IMR-90 (cell line): ENCODE results near the gene ST7. TPM values are rescaled to one million over a fixed set of nuclear protein-coding genes. Genes with fewer than 3 reads are reported as not detected.

Experiments
- ATAC-seq: fragments of 200-7000 bp; cut with Tn5 transposase; 2 replicates; pipeline ENCODE4 v1.9.1; 2020; ENCODE audit warnings: low read depth, mild to moderate bottlenecking, moderate library complexity
- BruUV-seq: library from RNA; stranded (reverse); fragments of 400-500 nt; replicated peaks from 2 replicates; lab custom pipeline; 2021; lab: Mats Ljungman, UMichigan
- CTCF ChIA-PET: fragments of 300-600 bp; formaldehyde crosslinking; extraction: SDS; loops from one replicate; lab custom pipeline; 2021; ENCODE audit warnings: antibody characterized with exemption; lab: Yijun Ruan, JAX
- POLR2A ChIA-PET: fragments of 300-600 bp; sonication (Branson Sonifier 250); formaldehyde crosslinking; loops from one replicate; lab custom pipeline; 2022; ENCODE audit warnings: antibody characterized with exemption; ENCODE audit not compliant: unreplicated experiment; lab: Charles Lee
- DNase-seq: peaks from one replicate; pipeline ENCODE4 v3.0.0; 2013
- H2AFZ ChIP-seq: replicated peaks from 2 replicates; pipeline ENCODE3; 2013; ENCODE audit warnings: low read length, mild to moderate bottlenecking; ENCODE audit not compliant: poor library complexity
- H2AK5ac ChIP-seq: 2 replicates; pipeline ENCODE4 v1.6.1; 2013; ENCODE audit warnings: low read depth, low read length, inconsistent platforms
- H2AK9ac ChIP-seq: replicated peaks from 2 replicates; pipeline ENCODE3; 2013; ENCODE audit warnings: mild to moderate bottlenecking, low read depth, low read length, moderate library complexity; ENCODE audit not compliant: poor library complexity
- H2BK120ac ChIP-seq: 2 replicates; pipeline ENCODE4 v1.6.1; 2013; ENCODE audit warnings: low read depth, low read length, inconsistent platforms
- H2BK15ac ChIP-seq: 3 replicates; pipeline ENCODE4 v1.6.1; 2013; ENCODE audit warnings: low read depth, low read length, inconsistent platforms
- H2BK20ac ChIP-seq: 2 replicates; pipeline ENCODE4 v1.6.1; 2013; ENCODE audit warnings: low read depth, mild to moderate bottlenecking, inconsistent platforms, low read length, moderate library complexity
- H2BK5ac ChIP-seq: 2 replicates; pipeline ENCODE4 v1.6.1; 2013; ENCODE audit warnings: mild to moderate bottlenecking, low read depth, low read length, inconsistent platforms; ENCODE audit not compliant: poor library complexity, severe bottlenecking
- H3K14ac ChIP-seq: replicated peaks from 2 replicates; pipeline ENCODE4 v1.6.1; 2013; ENCODE audit warnings: low read depth, low read length, inconsistent platforms
- H3K18ac ChIP-seq: 2 replicates; pipeline ENCODE4 v1.6.1; 2013; ENCODE audit warnings: low read depth, low read length, control low read depth
- H3K23ac ChIP-seq: 2 replicates; pipeline ENCODE4 v1.6.1; 2013; ENCODE audit warnings: low read depth, low read length, inconsistent platforms
- H3K27ac ChIP-seq: 2 replicates; pipeline ENCODE4 v1.5.1; 2013; ENCODE audit warnings: mild to moderate bottlenecking, control low read depth, low read length; ENCODE audit not compliant: insufficient read depth
- H3K27me3 ChIP-seq: 2 replicates; pipeline ENCODE4 v1.6.1; 2013; ENCODE audit warnings: low read length; ENCODE audit not compliant: control insufficient read depth, insufficient read depth
- H3K36me3 ChIP-seq: 2 replicates; pipeline ENCODE4 v1.6.1; 2013; ENCODE audit warnings: low read length, mixed read lengths; ENCODE audit not compliant: control insufficient read depth, insufficient read depth
- H3K4ac ChIP-seq: 2 replicates; pipeline ENCODE4 v1.6.1; 2013; ENCODE audit warnings: low read depth, low read length, inconsistent platforms
- H3K4me1 ChIP-seq: 2 replicates; pipeline ENCODE4 v1.6.1; 2013; ENCODE audit warnings: low read length, mixed read lengths; ENCODE audit not compliant: control insufficient read depth, insufficient read depth
- H3K4me2 ChIP-seq: 2 replicates; pipeline ENCODE4 v1.6.1; 2013; ENCODE audit warnings: low read depth, mild to moderate bottlenecking, control low read depth, low read length, moderate library complexity
- H3K4me3 ChIP-seq: 2 replicates; pipeline ENCODE4 v1.5.1; 2013; ENCODE audit warnings: low read depth, mild to moderate bottlenecking, control low read depth, low read length, moderate library complexity; ENCODE audit not compliant: insufficient read depth
- H3K56ac ChIP-seq: 2 replicates; pipeline ENCODE4 v1.6.1; 2013; ENCODE audit warnings: low read length, inconsistent platforms; ENCODE audit not compliant: insufficient read depth; ENCODE audit errors: extremely low read depth
- H3K79me1 ChIP-seq, 2 experiments: 2 replicates each; pipeline ENCODE4 v1.6.1; 2013; ENCODE audit warnings: low read length in 2 of 2, inconsistent platforms in 1 of 2, low read depth in 1 of 2
- H3K9ac ChIP-seq: 2 replicates; pipeline ENCODE4 v1.6.1; 2013; ENCODE audit warnings: low read depth, low read length, control low read depth
- H3K9me1 ChIP-seq: 2 replicates; pipeline ENCODE4 v1.6.1; 2013; ENCODE audit warnings: low read length, inconsistent platforms; ENCODE audit not compliant: insufficient read depth
- H3K9me3 ChIP-seq: 2 replicates; pipeline ENCODE4 v1.6.1; 2013; ENCODE audit warnings: low read length; ENCODE audit not compliant: control insufficient read depth, insufficient read depth
- H4K20me1 ChIP-seq: 2 replicates; pipeline ENCODE4 v1.6.1; 2013; ENCODE audit warnings: low read length, inconsistent platforms; ENCODE audit not compliant: insufficient read depth
- H4K5ac ChIP-seq: 2 replicates; pipeline ENCODE4 v1.6.1; 2013; ENCODE audit warnings: mild to moderate bottlenecking, low read depth, low read length, control low read depth
- H4K8ac ChIP-seq, 2 experiments: 2 replicates each; pipeline ENCODE4 v1.6.1; 2013; ENCODE audit warnings: low read depth in 2 of 2, low read length in 2 of 2, control low read depth in 1 of 2, inconsistent platforms in 1 of 2
- H4K91ac ChIP-seq: 2 replicates; pipeline ENCODE4 v1.6.1; 2013; ENCODE audit warnings: low read depth, low read length, inconsistent platforms; ENCODE audit not compliant: insufficient read depth
- BHLHE40 ChIP-seq: fragments of 150-350 bp; IDR thresholded peaks from 2 replicates; pipeline ENCODE4 v1.6.1; 2016; ENCODE audit warnings: mild to moderate bottlenecking, low read depth, low read length
- CEBPB ChIP-seq: IDR thresholded peaks from 2 replicates; pipeline ENCODE4 v1.6.1; 2012; ENCODE audit warnings: low read depth, low read length, improper control_type of control experiment
- CHD1 ChIP-seq: IDR thresholded peaks from 2 replicates; pipeline ENCODE4 v1.6.1; 2012; ENCODE audit warnings: low read depth, low read length, improper control_type of control experiment
- CTCF ChIP-seq: conservative IDR thresholded peaks from 2 replicates; pipeline ENCODE4 v1.5.1; 2012; ENCODE audit warnings: mild to moderate bottlenecking, low read depth, low read length, improper control_type of control experiment
- ELK1 ChIP-seq: fragments of 150-350 bp; IDR thresholded peaks from 2 replicates; pipeline ENCODE4 v1.6.1; 2016; ENCODE audit warnings: low read depth, mild to moderate bottlenecking, low read length, moderate library complexity, borderline replicate concordance
- FOS ChIP-seq: fragments of 150-350 bp; IDR thresholded peaks from 2 replicates; pipeline ENCODE4 v1.6.1; 2016; ENCODE audit warnings: low read depth, low read length
- MAFK ChIP-seq: IDR thresholded peaks from 2 replicates; pipeline ENCODE4 v1.6.1; 2012; ENCODE audit warnings: low read depth, low read length, improper control_type of control experiment
- MAZ ChIP-seq: IDR thresholded peaks from 2 replicates; pipeline ENCODE4 v1.6.1; 2012; ENCODE audit warnings: low read depth, mild to moderate bottlenecking, low read length, improper control_type of control experiment, moderate library complexity, borderline replicate concordance
- MXI1 ChIP-seq: IDR thresholded peaks from 2 replicates; pipeline ENCODE4 v1.6.1; 2012; ENCODE audit warnings: low read depth, mild to moderate bottlenecking, low read length, moderate library complexity, borderline replicate concordance
- NFE2L2 ChIP-seq: fragments of 150-350 bp; IDR thresholded peaks from 2 replicates; pipeline ENCODE4 v1.6.1; 2016; ENCODE audit warnings: low read depth, mild to moderate bottlenecking, low read length
- POLR2A ChIP-seq: IDR thresholded peaks from 2 replicates; pipeline ENCODE4 v1.6.1; 2012; ENCODE audit warnings: mild to moderate bottlenecking, low read depth, low read length
- RAD21 ChIP-seq: IDR thresholded peaks from 2 replicates; pipeline ENCODE4 v1.6.1; 2012; ENCODE audit warnings: low read length, improper control_type of control experiment
- RCOR1 ChIP-seq: IDR thresholded peaks from 2 replicates; pipeline ENCODE4 v1.6.1; 2012; ENCODE audit warnings: mild to moderate bottlenecking, low read length, improper control_type of control experiment; ENCODE audit not compliant: insufficient replicate concordance
- RFX5 ChIP-seq: IDR thresholded peaks from 2 replicates; pipeline ENCODE4 v1.8.0; 2012; ENCODE audit warnings: low read depth, mild to moderate bottlenecking, low read length, moderate library complexity
- SMC3 ChIP-seq: fragments of 150-350 bp; IDR thresholded peaks from 2 replicates; pipeline ENCODE4 v1.6.1; 2016; ENCODE audit warnings: low read depth, mild to moderate bottlenecking, antibody characterized with exemption, low read length, moderate library complexity
- USF2 ChIP-seq: fragments of 150-350 bp; IDR thresholded peaks from 2 replicates; pipeline ENCODE4 v1.6.1; 2017; ENCODE audit warnings: mild to moderate bottlenecking, antibody characterized with exemption, low read length, low read depth
- WGBS, 2 experiments: methylation state at CpG; one replicate each; pipeline versions ENCODE4 v1.1.5 to v1.1.7; 2013; ENCODE audit warnings: missing lambda C conversion rate in 2 of 2; ENCODE audit not compliant: insufficient read length in 1 of 2; ENCODE audit errors: extremely low coverage in 2 of 2; 5-methylcytosine and 5-hydroxymethylcytosine counted together
- dilution Hi-C: fragments of 300-500 bp; cut with HindIII; formaldehyde crosslinking; loops from one replicate; pipeline ENCODE4 v1.14.3; 2018; ENCODE audit warnings: low sequenced_read_pairs; ENCODE audit not compliant: unreplicated experiment
- in situ Hi-C: fragments of 300-500 bp; cut with MboI; formaldehyde crosslinking; loops from 3 replicates; pipeline ENCODE4 v1.14.3; 2019; ENCODE audit warnings: low sequenced_read_pairs, inconsistent platforms, mixed read lengths
- intact Hi-C: fragments of 100-400 bp; cut with micrococcal nuclease; formaldehyde crosslinking; loops from 2 replicates; pipeline ENCODE4 v1.10.0; 2022
- polyA plus RNA-seq, 3 experiments: library from polyadenylated mRNA; depleted of rRNA; stranded (reverse); fragments of >200 nt; gene quantifications; 2 replicates each; pipeline ENCODE4 v1.2.3, GENCODE V29; 2012; ENCODE audit warnings: low replicate concordance in 1 of 3
- total RNA-seq: library from RNA; depleted of rRNA; stranded (reverse); fragments of >200 nt; gene quantifications from 2 replicates; pipeline ENCODE4 v1.2.3, GENCODE V29; 2012

ST7 gene
- total and polyA plus RNA-seq, 2 of the 4 experiments (the other 2 are of a cell fraction): 18.6 to 26.0 TPM

- H2BK120ac ChIP-seq: peak overlapping the region; percentile 79
- H2AFZ ChIP-seq: no peak overlapping the region
- H3K56ac ChIP-seq: 0 out of 2 replicates have a peak overlapping the region, but pooled peaks have one; percentile 52
- intact Hi-C loops (no loop called here), dilution Hi-C loops (no loop called here), in situ Hi-C loops (no loop called here)
- peak overlapping the region; percentile 65; the same call in 1 of the 3 replicates for H2BK15ac ChIP-seq
- WGBS, 2 experiments: no CpG with 5 or more reads among the region's 2 CpGs
- DNase-seq: no peak
- peak overlapping the region; percentile 86 for H3K14ac ChIP-seq
- H3K4me1 ChIP-seq: peaks cover 2% of the 10 kb centered on the region; the same call in 1 of the 2 replicates
- peak overlapping the region; percentile 95 for H2BK5ac ChIP-seq
- H3K36me3 ChIP-seq: no peaks in the 10 kb centered on the region
- H4K5ac ChIP-seq: no peak overlapping the region
- H3K4ac ChIP-seq: peak overlapping the region; percentile 24
- peak; percentile 54 for ATAC-seq
- H2AK9ac ChIP-seq: no peak overlapping the region
- H3K9me3 ChIP-seq: no peaks in the 10 kb centered on the region
- no TSS peak for BruUV-seq
- peak overlapping the region; percentile 95; the same call in 1 of the 2 replicates for H3K18ac ChIP-seq
- H3K9me1 ChIP-seq: no peaks in the 10 kb centered on the region; the same call in 1 of the 2 replicates
- no peak for TF ChIP-seq NFE2L2
- TF ChIP-seq MAFK: no peak
- no peak for TF ChIP-seq MXI1
- no peak for TF ChIP-seq RAD21
- no peak for TF ChIP-seq ELK1
- TF ChIP-seq MAZ: no peak
- no peak for TF ChIP-seq CTCF
- TF ChIP-seq CHD1: no peak
- no peak for TF ChIP-seq BHLHE40
- TF ChIP-seq RFX5: no peak
- no peak for TF ChIP-seq USF2
- no peak for TF ChIP-seq RCOR1
- TF ChIP-seq CEBPB: no peak
- no peak for TF ChIP-seq POLR2A
- no peak for TF ChIP-seq SMC3
- no peak for TF ChIP-seq FOS
- no peaks in the 10 kb centered on the region for H3K27me3 ChIP-seq
- no peak overlapping the region for H3K4me2 ChIP-seq
- no peak overlapping the region for H3K4me3 ChIP-seq
- POLR2A ChIA-PET: no interaction called here
- no peak overlapping the region for H3K9ac ChIP-seq
- peak overlapping the region; percentile 73 for H2AK5ac ChIP-seq
- peaks cover 26 to 41% of the 10 kb centered on the region in 2 experiments; a peak in 3 of 4 replicates for H3K79me1 ChIP-seq
- CTCF ChIA-PET: no interaction called here
- H4K8ac ChIP-seq: peak overlapping the region; percentile 46 to 89; a peak in 2 of 4 replicates
- peak overlapping the region; percentile 69; the same call in 1 of the 2 replicates for H3K27ac ChIP-seq
- H4K91ac ChIP-seq: no peak overlapping the region
- no peaks in the 10 kb centered on the region for H4K20me1 ChIP-seq
- H3K23ac ChIP-seq: peak overlapping the region; percentile 88; the same call in 1 of the 2 replicates
- H2BK20ac ChIP-seq: peak overlapping the region; percentile 88
Measured at GRCh38 chr7:117005449-117005848, 52.1 kb downstream of the ST7 start.
